Skeletal muscle tissue (tissue), 4 donors: ENCODE results near the gene LRP1B. TPM values are rescaled to one million over a fixed set of nuclear protein-coding genes. Genes with fewer than 3 reads are reported as not detected.

Experiments used
- H3K27ac ChIP-seq: one replicate; pipeline ENCODE4 v1.7.0; 2013; ENCODE audit warnings: mild to moderate bottlenecking, low read depth, low read length, inconsistent platforms
- H3K27me3 ChIP-seq, 3 donors: one replicate each; pipeline ENCODE4 v1.7.0; 2013; ENCODE audit warnings: low read length in 3 of 3; ENCODE audit not compliant: control insufficient read depth in 3 of 3, insufficient read depth in 3 of 3
- H3K36me3 ChIP-seq, 3 donors: one replicate each; pipeline ENCODE4 v1.7.0; 2013; ENCODE audit warnings: low read length in 3 of 3; ENCODE audit not compliant: control insufficient read depth in 3 of 3, insufficient read depth in 3 of 3
- H3K4me1 ChIP-seq, 3 donors: one replicate each; pipeline ENCODE4 v1.7.0; 2013; ENCODE audit warnings: low read length in 3 of 3, mild to moderate bottlenecking in 3 of 3; ENCODE audit not compliant: control insufficient read depth in 3 of 3, insufficient read depth in 3 of 3
- H3K4me3 ChIP-seq, 3 donors: one replicate each; pipeline ENCODE4 v1.7.0; 2013; ENCODE audit warnings: low read length in 3 of 3
- H3K9ac ChIP-seq, 3 donors: one replicate each; pipeline ENCODE4 v1.7.0; 2013; ENCODE audit warnings: low read length in 3 of 3, mild to moderate bottlenecking in 3 of 3, moderate library complexity in 2 of 3, low read depth in 1 of 3
- H3K9me3 ChIP-seq, 3 donors: one replicate each; pipeline ENCODE4 v1.7.0; 2013; ENCODE audit warnings: low read length in 3 of 3; ENCODE audit not compliant: control insufficient read depth in 3 of 3
- total RNA-seq: library from RNA; depleted of rRNA; stranded (reverse); fragments of >200 nt; gene quantifications from one replicate; pipeline ENCODE4 v1.2.3, GENCODE V29; 2014
- donor health status: Osteomylitis.

Gene LRP1B
- total RNA-seq, 1 donor from 2014 or later = 2.6 TPM

- H3K36me3 ChIP-seq = no peaks in the 10 kb centered on the region
- H3K4me3 ChIP-seq = no peak overlapping the region
- H3K27me3 ChIP-seq = no peaks in the 10 kb centered on the region
- no peak overlapping the region for H3K27ac ChIP-seq
- no peaks in the 10 kb centered on the region for H3K4me1 ChIP-seq
- no peaks in the 10 kb centered on the region for H3K9me3 ChIP-seq
- no peak overlapping the region for H3K9ac ChIP-seq
Observed at GRCh38 chr2:140384946-140385345, 1745.9 kb downstream of the LRP1B start.

DNA sequence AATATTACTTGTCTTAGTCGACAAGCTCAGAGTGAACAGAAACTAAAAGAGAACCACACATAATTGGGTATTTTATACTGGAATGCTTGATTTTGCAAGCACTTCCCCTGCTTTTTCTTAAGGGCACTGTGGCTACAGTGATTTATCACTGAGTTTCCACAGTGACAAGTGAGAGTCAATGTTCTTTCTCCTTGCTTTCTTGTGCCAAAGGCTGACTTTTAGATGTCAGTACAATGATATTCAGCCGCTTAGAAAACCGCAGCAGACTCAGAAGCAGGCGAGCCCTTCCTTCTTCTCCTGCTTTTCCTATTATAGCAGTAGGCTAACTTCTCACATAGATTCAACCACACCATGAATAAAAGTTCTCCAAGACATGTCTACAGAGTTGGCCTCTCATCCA, 1747.0 kb downstream of the LRP1B start:
- Histone ChIP-seq H3K9me3 (no peaks in the 10 kb centered on the region), H3K4me3 (no peak overlapping the region), H3K27me3 (no peaks in the 10 kb centered on the region), H3K9ac (no peak overlapping the region), H3K36me3 (no peaks in the 10 kb centered on the region), H3K27ac (no peak overlapping the region), H3K4me1 (no peaks in the 10 kb centered on the region)

DNA sequence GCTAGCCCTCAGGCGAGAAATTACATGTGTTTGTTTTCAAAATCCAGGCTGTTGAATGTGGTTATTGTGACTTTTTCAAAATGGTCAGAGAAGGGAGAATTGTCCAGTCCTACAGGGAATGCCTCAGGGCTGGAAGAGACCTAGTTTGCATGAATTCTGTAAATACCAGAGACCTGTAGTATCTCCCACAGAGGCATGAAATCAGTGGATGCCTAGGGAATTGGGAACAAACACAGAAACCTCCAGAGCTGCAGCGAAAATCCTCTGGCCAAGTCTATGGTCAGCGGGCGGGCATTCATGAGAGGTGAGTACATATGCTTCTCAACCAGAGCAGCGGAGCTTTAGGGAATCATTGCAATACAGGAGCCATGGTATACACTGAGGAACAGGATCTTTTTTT, 1754.1 kb downstream of the LRP1B start:
- Histone ChIP-seq H3K27ac (no peak overlapping the region), H3K9ac (no peak overlapping the region), H3K9me3 (no peaks in the 10 kb centered on the region), H3K4me3 (no peak overlapping the region), H3K27me3 (no peaks in the 10 kb centered on the region), H3K4me1 (no peaks in the 10 kb centered on the region), H3K36me3 (no peaks in the 10 kb centered on the region)

- no peaks in the 10 kb centered on the region for H3K9me3 ChIP-seq
- H3K9ac ChIP-seq = no peak overlapping the region
- no peaks in the 10 kb centered on the region for H3K27me3 ChIP-seq
- no peaks in the 10 kb centered on the region for H3K36me3 ChIP-seq
- no peak overlapping the region for H3K4me3 ChIP-seq
- no peaks in the 10 kb centered on the region for H3K4me1 ChIP-seq
- H3K27ac ChIP-seq = no peak overlapping the region
Observed at GRCh38 chr2:140363131-140363530, 1767.7 kb downstream of the LRP1B start.

DNA sequence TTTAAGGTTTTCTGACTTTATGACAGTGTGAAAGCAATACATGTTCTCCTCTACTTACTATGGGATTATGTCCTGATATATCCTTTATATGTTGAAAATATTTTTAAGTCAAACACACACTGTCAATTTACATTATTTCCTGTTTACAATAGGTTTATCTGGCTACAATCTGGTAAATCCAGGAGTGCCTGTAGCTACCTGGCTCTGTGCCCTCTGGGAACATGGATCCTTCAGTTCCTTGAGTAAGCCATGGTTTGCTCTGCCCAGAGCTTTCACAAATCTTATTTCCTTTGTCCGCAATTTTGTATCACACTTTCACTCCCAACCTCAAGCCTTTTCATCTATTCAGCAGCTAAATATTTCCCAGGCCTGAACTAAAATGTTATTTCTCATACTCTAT, 1768.5 kb downstream of the LRP1B start:
- Histone ChIP-seq H3K4me1 (no peaks in the 10 kb centered on the region), H3K9ac (no peak overlapping the region), H3K27me3 (no peaks in the 10 kb centered on the region), H3K9me3 (no peaks in the 10 kb centered on the region), H3K36me3 (no peaks in the 10 kb centered on the region), H3K4me3 (no peak overlapping the region), H3K27ac (no peak overlapping the region)

GRCh38 chr2:140359056-140359771, 1771.6 kb downstream of the LRP1B start:
- Histone ChIP-seq H3K27ac (no peak overlapping the region), H3K4me3 (no peak overlapping the region), H3K9me3 (no peaks in the 10 kb centered on the region), H3K36me3 (no peaks in the 10 kb centered on the region), H3K27me3 (no peaks in the 10 kb centered on the region), H3K4me1 (no peaks in the 10 kb centered on the region), H3K9ac (no peak overlapping the region)

- Histone ChIP-seq H3K27me3 (no peaks in the 10 kb centered on the region), H3K4me1 (no peaks in the 10 kb centered on the region), H3K9ac (no peak overlapping the region), H3K27ac (no peak overlapping the region), H3K9me3 (no peaks in the 10 kb centered on the region), H3K36me3 (no peaks in the 10 kb centered on the region), H3K4me3 (no peak overlapping the region)
Observed at GRCh38 chr2:140356697-140357096, 1774.1 kb downstream of the LRP1B start.

DNA sequence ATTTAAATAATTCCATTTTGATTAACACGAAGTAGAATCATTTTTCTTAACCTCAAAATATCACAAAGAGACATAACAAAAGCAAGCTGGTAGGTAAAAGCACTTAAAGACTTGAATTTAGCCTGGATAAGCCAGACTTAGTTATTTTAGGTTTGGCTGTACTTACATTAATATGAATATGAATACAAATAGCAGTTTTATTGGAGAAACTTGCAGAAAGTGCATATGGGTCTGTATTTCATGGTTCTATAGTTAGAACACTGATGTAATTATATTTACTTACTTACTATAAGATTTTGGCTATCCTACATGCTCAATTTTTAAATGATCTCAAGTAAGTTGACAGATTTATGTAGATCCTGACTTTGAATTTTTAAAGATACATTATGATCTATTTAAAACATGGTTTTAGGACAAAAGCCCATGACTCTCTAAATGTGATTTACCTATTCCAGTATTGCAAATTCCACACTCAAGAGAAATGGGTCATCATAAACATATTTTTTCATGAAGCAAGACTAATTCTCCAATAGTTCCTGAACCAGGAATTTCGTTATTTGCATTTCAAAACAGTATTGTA, 1775.2 kb downstream of the LRP1B start:
- no peaks in the 10 kb centered on the region for H3K27me3 ChIP-seq
- H3K27ac ChIP-seq = no peak overlapping the region
- H3K9ac ChIP-seq = no peak overlapping the region
- H3K4me3 ChIP-seq = no peak overlapping the region
- no peaks in the 10 kb centered on the region for H3K4me1 ChIP-seq
- H3K9me3 ChIP-seq = no peaks in the 10 kb centered on the region
- no peaks in the 10 kb centered on the region for H3K36me3 ChIP-seq

DNA sequence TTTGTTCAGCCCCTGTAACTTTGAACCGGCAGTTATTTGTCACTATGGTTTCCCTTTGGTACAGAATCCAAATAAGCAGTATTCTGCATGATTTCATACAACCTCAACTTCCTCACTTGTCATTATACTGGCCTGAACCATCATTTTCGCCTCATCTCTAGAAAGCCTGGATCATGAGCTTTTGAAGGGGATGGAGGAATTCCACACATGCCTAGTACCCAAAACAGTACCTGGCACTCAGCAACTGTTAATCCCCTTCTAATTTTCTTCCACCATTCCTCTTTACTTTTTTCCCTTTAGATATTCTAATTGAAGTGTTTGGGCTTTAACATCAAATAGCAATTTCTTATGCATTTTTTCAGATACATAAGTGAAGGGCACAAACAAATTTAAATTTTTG, 1776.3 kb downstream of the LRP1B start:
- Histone ChIP-seq H3K36me3 (no peaks in the 10 kb centered on the region), H3K9me3 (no peaks in the 10 kb centered on the region), H3K27me3 (no peaks in the 10 kb centered on the region), H3K27ac (no peak overlapping the region), H3K4me1 (no peaks in the 10 kb centered on the region), H3K9ac (no peak overlapping the region), H3K4me3 (no peak overlapping the region)

- Histone ChIP-seq H3K4me1 (no peaks in the 10 kb centered on the region), H3K27ac (no peak overlapping the region), H3K9me3 (no peaks in the 10 kb centered on the region), H3K27me3 (no peaks in the 10 kb centered on the region), H3K9ac (no peak overlapping the region), H3K4me3 (no peak overlapping the region), H3K36me3 (no peaks in the 10 kb centered on the region)
Observed at GRCh38 chr2:140353541-140353940, 1777.3 kb downstream of the LRP1B start.
